Activated naive CD8-positive, alpha-beta T cell treated with anti-CD3 and anti-CD28 coated beads, Interleukin-2, amount 10 ng/mL, durations not matched to agents 7 days and 5 days (primary cell): Measurements from ENCODE around the gene HYPK. TPM values are rescaled to one million over a fixed set of nuclear protein-coding genes. Genes with fewer than 3 reads are reported as not detected.

ENCODE experiments used
- ATAC-seq: fragments of 150-1000 bp; cut with Tn5 transposase; one replicate; pipeline ENCODE4 v1.10.0; 2021; ENCODE audit warnings: low read depth, moderate library complexity
- POLR2A ChIA-PET: fragments of 350-600 bp; sonication (Branson Sonifier 250); formaldehyde crosslinking; loops from one replicate; lab custom pipeline; 2021; ENCODE audit warnings: antibody characterized with exemption; lab: Charles Lee
- DNase-seq: peaks from one replicate; pipeline ENCODE4 v3.0.0; 2021
- H3K27ac Mint-ChIP-seq: one replicate; pipeline ENCODE4 v1.8.0; 2022; ENCODE audit warnings: mild to moderate bottlenecking, mixed read lengths
- H3K27me3 Mint-ChIP-seq: one replicate; pipeline ENCODE4 v1.8.0; 2022; ENCODE audit warnings: mild to moderate bottlenecking, moderate library complexity, mixed read lengths
- H3K36me3 Mint-ChIP-seq: one replicate; pipeline ENCODE4 v1.8.0; 2021; ENCODE audit warnings: mild to moderate bottlenecking, mixed read lengths
- H3K4me1 Mint-ChIP-seq: one replicate; pipeline ENCODE4 v1.8.0; 2021; ENCODE audit warnings: mixed read lengths
- H3K4me3 Mint-ChIP-seq: one replicate; pipeline ENCODE4 v1.8.0; 2022; ENCODE audit warnings: mild to moderate bottlenecking, moderate library complexity, mixed read lengths
- H3K9me3 Mint-ChIP-seq: one replicate; pipeline ENCODE4 v1.8.0; 2021; ENCODE audit warnings: mixed read lengths
- total RNA-seq, 2 experiments: library from RNA; stranded (reverse); gene quantifications; one replicate each; pipeline ENCODE4 v1.2.3, GENCODE V29; 2021

Gene HYPK, protein sequence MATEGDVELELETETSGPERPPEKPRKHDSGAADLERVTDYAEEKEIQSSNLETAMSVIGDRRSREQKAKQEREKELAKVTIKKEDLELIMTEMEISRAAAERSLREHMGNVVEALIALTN
- 10 to 100 TPM; 17.2 to 18.3 TPM for total RNA-seq

DNA sequence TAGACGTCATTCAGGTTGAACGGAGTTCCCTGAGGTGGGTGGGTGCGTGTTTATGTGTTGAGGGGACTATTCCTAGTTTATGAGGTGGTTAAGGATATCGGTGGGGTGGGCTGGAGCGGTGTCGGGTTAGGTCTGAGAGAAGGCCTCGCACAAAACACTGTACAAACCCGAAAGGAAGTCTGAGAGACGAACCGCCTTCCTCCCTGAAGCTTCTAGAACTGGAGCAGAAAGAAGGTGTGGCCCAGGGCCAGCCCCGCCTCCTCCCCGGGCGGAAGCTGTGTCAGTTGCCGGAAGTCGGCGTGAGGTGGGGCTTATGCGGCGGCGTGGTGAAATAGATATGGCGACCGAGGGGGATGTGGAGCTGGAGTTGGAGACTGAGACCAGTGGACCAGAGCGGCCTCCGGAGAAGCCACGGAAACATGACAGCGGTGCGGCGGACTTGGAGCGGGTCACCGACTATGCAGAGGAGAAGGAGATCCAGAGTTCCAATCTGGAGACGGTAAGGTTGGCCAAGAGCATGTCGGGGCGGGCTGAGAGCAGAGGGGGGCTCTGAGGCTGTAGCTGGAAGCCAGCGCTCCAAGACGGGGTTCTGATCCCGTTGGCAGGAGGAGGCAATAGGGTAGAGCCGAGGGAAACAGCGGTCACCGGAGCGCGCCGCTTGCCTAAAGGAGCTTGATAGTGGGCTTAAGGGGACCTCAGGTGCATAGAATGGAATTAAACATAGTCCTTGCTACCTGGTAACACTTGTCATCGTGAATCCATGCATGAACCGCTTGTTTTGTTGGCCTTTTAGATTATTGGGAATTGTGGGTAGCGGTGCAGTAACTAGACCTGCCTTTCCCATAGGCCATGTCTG is at the start of gene HYPK:
Gene HYPK (plus strand): TSS at position 314 of the 856 bp plus-strand sequence. CDS start 24 bp downstream, at position 338.
- no peaks in the 10 kb centered on the region for H3K27me3 Mint-ChIP-seq
- DNase-seq = peak; percentile 92
- H3K4me3 Mint-ChIP-seq = peak within 1 kb of the TSS; percentile 99
- H3K4me1 Mint-ChIP-seq = peaks cover 38% of the 10 kb centered on the region
- POLR2A ChIA-PET = interaction anchor here (0.7 to 2.5 kb wide), 15 partner anchors 9 to 736 kb away, joined by 3 to 27 read pairs (median 7); partner anchors contain the start of genes EIF3J, ELL3, MFAP1 and SERF2
- H3K9me3 Mint-ChIP-seq = no peaks in the 10 kb centered on the region
- peak within 1 kb of the TSS; percentile 99 for H3K27ac Mint-ChIP-seq
- peak; percentile 94 for ATAC-seq
- peaks cover 43% of the 10 kb centered on the region for H3K36me3 Mint-ChIP-seq

DNA sequence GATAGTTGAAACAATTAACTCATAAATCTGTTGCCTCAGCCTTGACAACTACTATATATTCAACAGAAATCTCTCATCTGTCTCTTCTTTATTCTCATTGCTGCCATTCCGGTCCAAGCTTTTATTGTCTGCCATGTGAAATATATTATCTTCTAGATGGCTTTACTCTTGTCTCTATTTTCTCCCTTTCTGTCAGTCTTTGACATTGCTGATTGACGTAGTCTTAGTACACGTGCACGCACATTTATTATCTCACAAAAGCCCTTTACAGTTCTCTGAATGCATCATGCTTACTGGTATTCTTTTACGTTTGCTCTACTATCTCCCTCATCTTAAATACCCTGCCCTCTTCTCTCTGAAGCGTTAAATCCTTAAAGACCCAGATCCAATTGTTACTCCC is 48.5 kb upstream of the HYPK start:
- POLR2A ChIA-PET = no interaction called here
- peaks cover 19% of the 10 kb centered on the region for H3K36me3 Mint-ChIP-seq
- H3K4me1 Mint-ChIP-seq = peaks cover 31% of the 10 kb centered on the region
- H3K27me3 Mint-ChIP-seq = no peaks in the 10 kb centered on the region
- ATAC-seq (no peak), DNase-seq (no peak)
- H3K4me3 Mint-ChIP-seq = peak overlapping the region; percentile 13
- H3K9me3 Mint-ChIP-seq = no peaks in the 10 kb centered on the region
- peak overlapping the region; percentile 1 for H3K27ac Mint-ChIP-seq

DNA sequence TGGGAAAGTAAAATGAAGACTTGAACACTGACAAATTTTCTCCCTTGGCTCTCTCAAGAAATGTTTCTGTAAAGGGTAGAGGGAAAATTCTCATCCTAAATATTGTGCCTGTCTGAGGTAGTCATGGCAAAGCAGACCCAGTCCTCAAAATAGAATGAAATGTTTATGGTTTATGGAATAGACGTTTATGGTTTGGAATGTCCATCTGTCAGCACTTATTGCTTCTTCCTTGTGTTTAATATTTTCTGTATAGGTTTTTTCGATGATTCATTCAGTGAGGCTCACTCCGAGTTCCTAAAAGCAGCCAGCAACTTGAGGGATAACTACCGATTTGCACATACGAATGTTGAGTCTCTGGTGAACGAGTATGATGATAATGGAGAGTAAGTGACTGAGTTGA is 37.6 kb upstream of the HYPK start:
- ATAC-seq = no peak
- Mint-ChIP-seq H3K36me3 (peaks cover 22% of the 10 kb centered on the region), H3K4me3 (no peak overlapping the region), H3K27ac (no peak overlapping the region), H3K4me1 (no peaks in the 10 kb centered on the region), H3K27me3 (no peaks in the 10 kb centered on the region), H3K9me3 (no peaks in the 10 kb centered on the region)
- POLR2A ChIA-PET = no interaction called here
- DNase-seq = no peak

DNA sequence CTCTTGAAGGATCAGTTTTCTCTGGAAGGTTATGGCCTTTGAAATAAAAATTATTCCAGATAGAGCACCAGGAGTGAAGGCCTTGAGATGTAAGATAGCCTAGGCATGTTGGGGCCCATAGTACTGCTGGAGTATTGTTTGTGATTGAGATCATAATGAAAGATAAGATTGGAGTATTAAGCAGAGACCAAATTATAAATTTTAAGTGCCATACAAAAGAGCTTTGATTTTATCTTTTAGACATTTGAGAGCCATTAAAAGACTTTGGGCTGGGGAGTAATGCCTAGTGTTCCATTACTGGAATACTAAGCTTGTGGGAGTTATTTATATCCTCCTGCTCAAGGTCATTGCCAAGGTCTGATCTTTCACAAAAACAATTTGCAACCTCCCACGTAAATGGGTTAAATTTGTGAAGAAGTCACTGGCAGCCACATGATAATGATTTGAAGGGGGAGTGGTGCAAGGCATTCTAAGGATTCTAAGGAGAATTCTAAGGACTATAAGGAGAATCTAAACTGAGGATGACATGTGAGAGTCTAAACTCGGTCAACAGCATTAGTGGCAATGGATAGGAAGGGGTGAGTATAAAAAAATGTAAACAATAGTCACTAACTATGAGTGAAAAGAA is 36.5 kb upstream of the HYPK start:
- POLR2A ChIA-PET = no interaction called here
- H3K27me3 Mint-ChIP-seq = no peaks in the 10 kb centered on the region
- ATAC-seq = no peak
- no peaks in the 10 kb centered on the region for H3K4me1 Mint-ChIP-seq
- peaks cover 23% of the 10 kb centered on the region for H3K36me3 Mint-ChIP-seq
- H3K9me3 Mint-ChIP-seq = no peaks in the 10 kb centered on the region
- no peak for DNase-seq
- no peak overlapping the region for H3K27ac Mint-ChIP-seq
- no peak overlapping the region for H3K4me3 Mint-ChIP-seq

DNA sequence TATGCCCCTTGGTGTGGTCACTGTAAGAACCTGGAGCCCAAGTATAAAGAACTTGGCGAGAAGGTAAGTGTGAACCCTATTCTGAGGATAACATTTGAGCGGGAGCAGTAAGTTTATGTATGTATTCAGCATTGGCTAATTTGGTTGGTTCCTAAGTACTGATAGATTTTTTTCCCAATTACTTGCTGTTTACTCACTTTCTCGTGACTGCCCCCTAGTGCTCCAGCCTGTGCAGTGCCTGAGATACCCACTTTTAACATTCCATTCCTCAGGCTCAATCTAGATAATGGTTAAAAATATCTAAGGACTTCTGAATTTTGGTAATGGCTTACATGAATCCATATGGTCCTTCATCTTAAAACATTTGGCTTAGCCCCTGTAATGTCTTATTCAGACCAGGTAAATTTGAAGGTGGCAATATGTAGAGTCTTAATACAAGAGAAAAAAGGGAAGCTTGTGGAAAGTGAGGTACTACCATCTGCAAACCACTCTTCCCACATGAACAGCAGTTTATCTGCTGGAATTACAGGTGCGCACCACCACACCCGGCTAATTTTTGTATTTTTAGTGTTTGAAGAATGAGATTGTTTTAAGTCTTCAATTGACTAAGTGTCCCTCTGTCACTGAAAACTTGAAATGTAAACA is 30.7 kb upstream of the HYPK start:
- H3K36me3 Mint-ChIP-seq = peaks cover 31% of the 10 kb centered on the region
- H3K4me3 Mint-ChIP-seq = no peak overlapping the region
- H3K27ac Mint-ChIP-seq = no peak overlapping the region
- H3K4me1 Mint-ChIP-seq = peaks cover 3% of the 10 kb centered on the region
- ATAC-seq (peak; percentile 55), DNase-seq (peak; percentile 59)
- H3K9me3 Mint-ChIP-seq = no peaks in the 10 kb centered on the region
- POLR2A ChIA-PET = interaction anchor here (1.1 kb wide), 1 partner anchor 31 kb away, joined by 4 read pairs; the partner anchor contains the start of gene HYPK
- no peaks in the 10 kb centered on the region for H3K27me3 Mint-ChIP-seq

DNA sequence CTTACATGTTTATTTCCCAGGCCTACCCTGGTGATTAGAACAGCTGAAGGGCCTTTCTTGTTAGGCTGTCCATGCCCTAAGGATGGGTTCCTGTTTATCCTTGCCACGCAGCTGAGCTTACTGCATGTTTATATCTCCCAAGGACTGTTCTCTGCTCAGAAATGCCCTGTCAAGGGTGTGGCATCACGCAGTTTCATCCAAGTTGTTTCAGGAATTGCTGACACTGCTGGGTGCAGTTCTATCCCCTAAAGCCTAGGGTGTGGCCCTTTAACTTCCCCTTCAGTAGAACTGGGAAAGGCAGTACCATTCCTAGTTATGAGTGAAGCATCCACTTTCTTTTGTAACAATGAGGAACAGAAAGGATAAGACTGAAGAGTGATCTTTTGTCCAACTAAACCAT is 28.6 kb upstream of the HYPK start:
- Mint-ChIP-seq H3K4me3 (no peak overlapping the region), H3K36me3 (peaks cover 25% of the 10 kb centered on the region), H3K27ac (no peak overlapping the region), H3K9me3 (no peaks in the 10 kb centered on the region), H3K4me1 (peaks cover 5% of the 10 kb centered on the region), H3K27me3 (no peaks in the 10 kb centered on the region)
- ATAC-seq = no peak
- DNase-seq = no peak
- POLR2A ChIA-PET = no interaction called here

DNA sequence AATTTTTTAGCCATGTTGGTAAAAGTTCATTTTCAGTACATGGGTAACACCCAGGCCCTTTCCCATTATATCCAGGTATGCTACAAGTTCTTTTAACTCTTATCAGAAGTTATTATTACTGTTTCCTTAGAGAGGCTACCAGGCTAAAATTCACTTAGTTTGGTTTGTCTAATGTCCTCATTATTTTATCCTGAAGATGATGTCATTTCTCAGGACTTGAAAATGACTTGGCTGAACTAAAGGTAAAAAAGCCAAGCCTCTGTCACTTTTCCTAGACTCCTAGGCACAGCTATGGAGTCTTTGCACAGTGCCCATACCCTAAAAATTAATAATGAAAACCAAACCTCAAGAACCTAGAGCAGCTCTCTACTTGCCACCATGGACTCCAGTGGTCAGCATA is 27.8 kb upstream of the HYPK start:
- no peak overlapping the region for H3K27ac Mint-ChIP-seq
- peaks cover 22% of the 10 kb centered on the region for H3K36me3 Mint-ChIP-seq

DNA sequence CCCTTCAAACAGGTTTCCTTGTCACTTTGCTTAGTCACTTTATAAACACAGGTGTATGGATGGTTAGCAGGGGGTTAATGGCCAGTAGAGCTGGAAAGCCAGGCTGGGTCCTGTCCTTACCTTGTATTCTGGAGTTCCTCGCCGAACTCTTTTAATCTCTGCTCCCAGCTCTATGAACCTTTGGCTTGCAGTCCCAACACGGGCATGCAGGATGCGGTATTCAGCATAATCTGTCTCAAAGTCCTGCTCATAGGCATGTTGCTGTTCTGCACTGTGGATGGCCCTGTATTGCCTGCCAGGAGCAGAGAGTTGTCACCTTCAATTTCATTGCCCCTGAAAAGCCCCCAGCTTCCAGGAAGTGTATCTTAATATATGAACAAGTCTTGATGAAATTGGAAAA is 26.3 kb upstream of the HYPK start:
- Mint-ChIP-seq H3K4me1 (peaks cover 9% of the 10 kb centered on the region), H3K9me3 (no peaks in the 10 kb centered on the region), H3K36me3 (peaks cover 21% of the 10 kb centered on the region), H3K4me3 (no peak overlapping the region), H3K27ac (no peak overlapping the region), H3K27me3 (no peaks in the 10 kb centered on the region)
- POLR2A ChIA-PET = interaction anchor here (1.0 to 5.8 kb wide), 3 partner anchors 17 to 54 kb away, joined by 3 to 80 read pairs (median 7); partner anchors contain the start of genes PDIA3 and SERF2
- no peak for ATAC-seq
- no peak for DNase-seq

More for the DNA sequence above, 27.8 kb upstream of the HYPK start:
- H3K9me3 Mint-ChIP-seq = no peaks in the 10 kb centered on the region
- H3K4me3 Mint-ChIP-seq = no peak overlapping the region
- DNase-seq (no peak), ATAC-seq (no peak)
- POLR2A ChIA-PET = no interaction called here
- no peaks in the 10 kb centered on the region for H3K27me3 Mint-ChIP-seq
- H3K4me1 Mint-ChIP-seq = peaks cover 5% of the 10 kb centered on the region

DNA sequence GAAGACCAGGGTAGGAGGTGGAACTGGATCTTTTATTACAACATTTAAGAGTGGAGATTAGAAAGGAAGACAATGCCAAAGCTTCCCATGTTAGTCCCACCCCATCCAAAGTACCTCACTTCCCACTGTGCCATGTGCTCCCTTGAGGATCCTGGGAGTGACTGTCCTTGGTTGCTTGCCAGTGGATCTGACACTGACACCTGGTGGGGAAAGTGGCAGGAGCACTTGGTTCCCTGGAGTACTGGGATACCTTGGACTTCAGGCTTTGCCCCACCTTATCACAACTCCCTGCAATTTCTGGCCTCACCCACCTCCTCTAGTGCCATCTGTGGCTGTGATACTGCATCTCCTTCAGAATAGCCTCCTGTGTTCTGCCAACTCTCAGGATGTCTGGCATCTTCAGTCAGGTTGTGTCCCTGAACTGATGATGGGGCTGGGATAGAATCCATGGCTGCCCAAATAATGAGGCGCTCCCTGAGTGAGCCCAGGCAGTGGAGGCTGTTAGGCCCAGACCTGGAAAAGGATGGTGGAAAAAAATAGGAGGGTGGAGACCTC is 24.9 kb upstream of the HYPK start:
- Mint-ChIP-seq H3K27me3 (no peaks in the 10 kb centered on the region), H3K36me3 (peaks cover 9% of the 10 kb centered on the region), H3K9me3 (no peaks in the 10 kb centered on the region), H3K27ac (peak overlapping the region; percentile 93), H3K4me3 (no peak overlapping the region), H3K4me1 (peaks cover 11% of the 10 kb centered on the region)
- ATAC-seq = no peak
- POLR2A ChIA-PET = interaction anchor here (1.6 to 5.8 kb wide), 5 partner anchors 15 to 265 kb away, joined by 7 to 80 read pairs (median 15); partner anchors contain the start of genes HYPK, PDIA3, SERF2 and SERINC4
- no peak for DNase-seq

DNA sequence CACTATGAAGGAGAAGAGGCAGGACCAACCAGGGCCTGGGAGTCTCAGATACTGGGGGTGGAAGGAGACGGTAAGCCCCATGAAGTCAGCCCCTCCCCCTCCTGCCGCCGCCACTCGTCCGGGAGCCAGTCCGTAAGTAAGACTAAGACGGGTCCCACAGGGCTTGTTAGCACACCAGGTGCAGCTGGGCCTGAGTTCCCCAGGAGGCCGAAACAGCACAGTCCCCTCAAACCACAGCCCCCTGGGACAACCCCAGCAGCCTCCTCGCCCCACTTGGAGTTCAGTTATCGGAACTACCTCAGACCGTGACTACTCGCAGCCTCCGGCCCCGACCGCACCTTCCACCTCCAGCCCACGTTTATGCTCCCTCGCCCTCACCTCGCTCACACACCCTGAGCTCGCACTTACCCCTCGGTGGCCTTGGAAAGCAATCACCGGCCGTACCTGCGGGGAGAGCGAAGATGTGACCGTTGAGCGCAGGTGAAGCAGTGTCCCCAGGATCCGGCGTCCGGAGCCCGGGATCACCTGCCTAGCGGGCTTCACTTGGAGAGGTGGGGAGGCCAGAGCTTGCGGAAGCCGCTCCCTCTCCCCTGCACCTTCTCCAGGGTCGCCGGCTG is 24.2 kb upstream of the HYPK start:
- POLR2A ChIA-PET = interaction anchor here (0.6 to 5.8 kb wide), 10 partner anchors 14 to 405 kb away, joined by 3 to 80 read pairs (median 6); partner anchors contain the start of genes HYPK, MFAP1, PDIA3 and SERF2
- H3K9me3 Mint-ChIP-seq = no peaks in the 10 kb centered on the region
- peak overlapping the region; percentile 91 for H3K4me3 Mint-ChIP-seq
- H3K27me3 Mint-ChIP-seq = no peaks in the 10 kb centered on the region
- H3K4me1 Mint-ChIP-seq = peaks cover 13% of the 10 kb centered on the region
- DNase-seq (no peak), ATAC-seq (no peak)
- H3K27ac Mint-ChIP-seq = peak overlapping the region; percentile 93
- peaks cover 6% of the 10 kb centered on the region for H3K36me3 Mint-ChIP-seq

DNA sequence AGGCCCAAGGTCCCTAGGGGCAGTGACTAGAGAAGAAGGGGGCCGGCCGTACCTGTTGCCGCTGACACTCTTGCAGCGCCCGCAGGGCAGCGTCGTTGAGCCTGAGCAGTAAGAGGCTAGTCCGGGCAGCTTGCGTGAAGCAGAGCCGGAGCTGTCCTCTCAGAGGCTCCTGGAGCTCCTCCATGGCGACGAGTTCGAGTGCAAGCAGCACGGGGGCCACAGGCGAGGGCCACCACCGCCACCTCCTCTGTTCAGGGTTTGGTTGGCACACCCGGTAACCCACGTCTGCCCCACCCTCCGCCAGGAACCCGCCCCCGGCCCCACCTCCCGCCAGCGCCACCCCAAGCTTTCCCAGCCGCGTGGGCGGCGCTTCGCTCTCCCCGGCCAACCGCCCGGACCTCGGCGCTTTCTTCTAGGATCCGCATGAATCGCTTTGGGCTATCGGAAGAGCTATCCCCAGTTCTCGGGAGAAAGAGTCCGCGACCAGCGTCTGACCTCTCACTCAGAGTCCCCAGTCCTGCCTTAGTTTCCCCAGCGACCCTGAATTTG is 23.6 kb upstream of the HYPK start, which contains the start of gene ELL3:
Gene ELL3 (minus strand): TSS at position 249 of the 549 bp plus-strand sequence. CDS start 65 bp downstream, at position 184.
- Mint-ChIP-seq H3K27me3 (no peaks in the 10 kb centered on the region), H3K4me3 (peak within 1 kb of the TSS; percentile 91), H3K27ac (peak within 1 kb of the TSS; percentile 93), H3K4me1 (peaks cover 13% of the 10 kb centered on the region), H3K9me3 (no peaks in the 10 kb centered on the region), H3K36me3 (peaks cover 5% of the 10 kb centered on the region)
- ATAC-seq = peak; percentile 71
- POLR2A ChIA-PET = interaction anchor here (0.6 to 5.8 kb wide), 11 partner anchors 9 to 406 kb away, joined by 3 to 80 read pairs (median 8); partner anchors contain the start of genes HYPK, MFAP1, PDIA3 and SERF2
- peak; percentile 84 for DNase-seq
